Amniotic epithelial cell (primary cell): ENCODE data around the gene TRIM54.
A peak's percentile ranks its signal among the peaks of the same experiment; 100 is the strongest.

Experiments
- DNase-seq: peaks from one replicate; pipeline ENCODE4 v3.0.0-alpha.2; 2010; ENCODE audit warnings: low read depth

The TRIM54 gene

GRCh38 chr2:27281855-27282559 is at the start of gene TRIM54:
Gene TRIM54, plus strand, starts transcription at chr2:27282429. Its CDS starts 303 bp downstream, at chr2:27282732.
- peak; percentile 46 for DNase-seq

- DNase-seq, result no peak
Measured at GRCh38 chr2:27233341-27233740, 48.9 kb upstream of the TRIM54 start.

- no peak for DNase-seq
Measured at GRCh38 chr2:27236136-27236535, 46.1 kb upstream of the TRIM54 start.

GRCh38 chr2:27236626-27237025 is 45.6 kb upstream of the TRIM54 start:
- no peak for DNase-seq

GRCh38 chr2:27237341-27237945 is 44.8 kb upstream of the TRIM54 start:
- no peak for DNase-seq

- DNase-seq, result no peak
Measured at GRCh38 chr2:27238976-27239375, 43.3 kb upstream of the TRIM54 start.

- no peak for DNase-seq
Measured at GRCh38 chr2:27240406-27240805, 41.8 kb upstream of the TRIM54 start.

GRCh38 chr2:27241761-27242613 is 40.2 kb upstream of the TRIM54 start:
- no peak for DNase-seq

- no peak for DNase-seq
Measured at GRCh38 chr2:27242614-27242951, 39.6 kb upstream of the TRIM54 start.

- DNase-seq, result peak; percentile 57
Measured at GRCh38 chr2:27243391-27244130, 38.7 kb upstream of the TRIM54 start.

GRCh38 chr2:27245116-27245515 is 37.1 kb upstream of the TRIM54 start:
- DNase-seq, result no peak

GRCh38 chr2:27245626-27246025 is 36.6 kb upstream of the TRIM54 start:
- DNase-seq, result no peak

GRCh38 chr2:27247893-27248292 is 34.3 kb upstream of the TRIM54 start:
- no peak for DNase-seq

GRCh38 chr2:27249159-27249890 is 32.9 kb upstream of the TRIM54 start:
- no peak for DNase-seq

- peak; percentile 27 for DNase-seq
Measured at GRCh38 chr2:27249891-27250651, 32.2 kb upstream of the TRIM54 start.

- no peak for DNase-seq
Measured at GRCh38 chr2:27250652-27251379, 31.4 kb upstream of the TRIM54 start.

GRCh38 chr2:27251766-27252165 is 30.5 kb upstream of the TRIM54 start:
- DNase-seq, result no peak

GRCh38 chr2:27255187-27255586 is 27.0 kb upstream of the TRIM54 start:
- DNase-seq, result peak; percentile 12

- peak; percentile 18 for DNase-seq
Measured at GRCh38 chr2:27255660-27256059, 26.6 kb upstream of the TRIM54 start.

GRCh38 chr2:27256855-27257454 is 25.3 kb upstream of the TRIM54 start:
- no peak for DNase-seq
